Measurements from ENCODE around the gene MIGA1. TPM values are rescaled to one million over a fixed set of nuclear protein-coding genes. Genes with fewer than 3 reads are reported as not detected.
"Not testable (repeated sequence)": the region's sequence is repeated elsewhere in the genome, so short reads cannot be mapped to it uniquely, and the experiment has no call there.

Gene MIGA1
- 9.2 TPM for total RNA-seq
- 3.9 TPM for polyA plus RNA-seq
- long read RNA-seq, donor 1 = 0 reads
- long read RNA-seq, donor 2, partial matches to known transcripts = 188 of 239 reads
- long read RNA-seq, donor 2, other reads (novel, unspliced or antisense) = 51 of 239 reads
- long read RNA-seq, donor 3 = 0 reads
- long read RNA-seq, donor 4, full-length matches to known transcripts = 1 of 1 reads
- long read RNA-seq, donor 4, partial matches to known transcripts = 0 of 1 reads
- long read RNA-seq, donor 4, other reads (novel, unspliced or antisense) = 0 of 1 reads
- long read RNA-seq, donor 5 = 0 reads
- long read RNA-seq, donor 6 = 0 reads
- long read RNA-seq, donor 7, full-length matches to known transcripts = 1 of 1 reads
- long read RNA-seq, donor 7, partial matches to known transcripts = 0 of 1 reads
- long read RNA-seq, donor 7, other reads (novel, unspliced or antisense) = 0 of 1 reads
- long read RNA-seq, donor 8, full-length matches to known transcripts = 2 of 2 reads
- long read RNA-seq, donor 8, partial matches to known transcripts = 0 of 2 reads
- long read RNA-seq, donor 8, other reads (novel, unspliced or antisense) = 0 of 2 reads
- long read RNA-seq, donor 9, full-length matches to known transcripts = 2 of 2 reads
- long read RNA-seq, donor 9, partial matches to known transcripts = 0 of 2 reads
- long read RNA-seq, donor 9, other reads (novel, unspliced or antisense) = 0 of 2 reads
- long read RNA-seq, donor 10 = 0 reads

- under 1% methylated on average over 40 of the region's 40 CpGs for WGBS
- peak; percentile 80 to 97 (median 92) for DNase-seq (ENCODE audit: low read depth in 6 of 9, low spot score in 9 of 9)
- H3K4me1 ChIP-seq (ENCODE audit: control insufficient read depth in 2 of 2, insufficient read depth in 2 of 2, low read length in 2 of 2) = peaks cover 0 to 4% of the 10 kb centered on the region in 2 donors
- H3K27ac ChIP-seq (ENCODE audit: low read depth in 1 of 2, low read length in 1 of 2) = peak within 1 kb of the TSS; percentile 70 to 85
- no peaks in the 10 kb centered on the region for H3K27me3 ChIP-seq (ENCODE audit: control insufficient read depth in 2 of 2, insufficient read depth in 1 of 2, low read length in 1 of 2)
- H3K36me3 ChIP-seq (ENCODE audit: control insufficient read depth in 2 of 2, insufficient read depth in 2 of 2, low read length in 1 of 2) = peaks cover 3 to 6% of the 10 kb centered on the region in 2 donors
- H3K4me3 ChIP-seq (ENCODE audit: low read length in 2 of 2) = peak within 1 kb of the TSS; percentile 80 to 97
- no peaks in the 10 kb centered on the region for H3K9me3 ChIP-seq (ENCODE audit: control insufficient read depth in 2 of 2, insufficient read depth in 1 of 2, low read length in 1 of 2)
These were observed at the start of gene MIGA1 for GRCh38 chr1:77779529-77780281. MIGA1 (plus strand) TSS chr1:77779649; CDS start chr1:77783253, 3,604 bp downstream.

GRCh38 chr1:77732090-77732489 lies 47.4 kb upstream of the MIGA1 start:
- Histone ChIP-seq H3K4me3 (ENCODE audit: low read length in 2 of 2) (no peak overlapping the region), H3K36me3 (ENCODE audit: control insufficient read depth in 2 of 2, insufficient read depth in 2 of 2, low read length in 1 of 2) (peaks cover 12 to 35% of the 10 kb centered on the region in 2 donors), H3K27me3 (ENCODE audit: control insufficient read depth in 2 of 2, insufficient read depth in 1 of 2, low read length in 1 of 2) (no peaks in the 10 kb centered on the region), H3K27ac (ENCODE audit: low read depth in 1 of 2, low read length in 1 of 2) (no peak overlapping the region), H3K4me1 (ENCODE audit: control insufficient read depth in 2 of 2, insufficient read depth in 2 of 2, low read length in 2 of 2) (no peaks in the 10 kb centered on the region), H3K9me3 (ENCODE audit: control insufficient read depth in 2 of 2, insufficient read depth in 1 of 2, low read length in 1 of 2) (no peaks in the 10 kb centered on the region)
- WGBS = 97% methylated on average over 1 of the region's 1 CpG
- no peak for DNase-seq (ENCODE audit: low read depth in 6 of 9, low spot score in 9 of 9)

GRCh38 chr1:77739235-77739634 lies 40.2 kb upstream of the MIGA1 start:
- no peaks in the 10 kb centered on the region for H3K9me3 ChIP-seq (ENCODE audit: control insufficient read depth in 2 of 2, insufficient read depth in 1 of 2, low read length in 1 of 2)
- H3K27me3 ChIP-seq (ENCODE audit: control insufficient read depth in 2 of 2, insufficient read depth in 1 of 2, low read length in 1 of 2) = no peaks in the 10 kb centered on the region
- H3K27ac ChIP-seq (ENCODE audit: low read depth in 1 of 2, low read length in 1 of 2) = no peak overlapping the region
- H3K36me3 ChIP-seq (ENCODE audit: control insufficient read depth in 2 of 2, insufficient read depth in 2 of 2, low read length in 1 of 2) = peaks cover 0 to 24% of the 10 kb centered on the region in 2 donors
- DNase-seq (ENCODE audit: low read depth in 6 of 9, low spot score in 9 of 9) = no peak
- 90% methylated on average over 1 of the region's 1 CpG for WGBS
- H3K4me1 ChIP-seq (ENCODE audit: control insufficient read depth in 2 of 2, insufficient read depth in 2 of 2, low read length in 2 of 2) = no peaks in the 10 kb centered on the region
- H3K4me3 ChIP-seq (ENCODE audit: low read length in 2 of 2) = no peak overlapping the region

GRCh38 chr1:77741316-77741715 lies 38.1 kb upstream of the MIGA1 start:
- H3K9me3 ChIP-seq (ENCODE audit: control insufficient read depth in 2 of 2, insufficient read depth in 1 of 2, low read length in 1 of 2) = no peaks in the 10 kb centered on the region
- no peak overlapping the region for H3K27ac ChIP-seq (ENCODE audit: low read depth in 1 of 2, low read length in 1 of 2)
- 99% methylated on average over 1 of the region's 1 CpG for WGBS
- DNase-seq (ENCODE audit: low read depth in 6 of 9, low spot score in 9 of 9) = no peak
- no peaks in the 10 kb centered on the region for H3K4me1 ChIP-seq (ENCODE audit: control insufficient read depth in 2 of 2, insufficient read depth in 2 of 2, low read length in 2 of 2)
- no peaks in the 10 kb centered on the region for H3K27me3 ChIP-seq (ENCODE audit: control insufficient read depth in 2 of 2, insufficient read depth in 1 of 2, low read length in 1 of 2)
- H3K4me3 ChIP-seq (ENCODE audit: low read length in 2 of 2) = no peak overlapping the region
- peaks cover 3 to 24% of the 10 kb centered on the region in 2 donors for H3K36me3 ChIP-seq (ENCODE audit: control insufficient read depth in 2 of 2, insufficient read depth in 2 of 2, low read length in 1 of 2)

- Histone ChIP-seq H3K27ac (ENCODE audit: low read depth in 1 of 2, low read length in 1 of 2) (no peak overlapping the region), H3K36me3 (ENCODE audit: control insufficient read depth in 2 of 2, insufficient read depth in 2 of 2, low read length in 1 of 2) (peaks cover 3 to 23% of the 10 kb centered on the region in 2 donors), H3K4me1 (ENCODE audit: control insufficient read depth in 2 of 2, insufficient read depth in 2 of 2, low read length in 2 of 2) (no peaks in the 10 kb centered on the region), H3K27me3 (ENCODE audit: control insufficient read depth in 2 of 2, insufficient read depth in 1 of 2, low read length in 1 of 2) (no peaks in the 10 kb centered on the region), H3K9me3 (ENCODE audit: control insufficient read depth in 2 of 2, insufficient read depth in 1 of 2, low read length in 1 of 2) (no peaks in the 10 kb centered on the region), H3K4me3 (ENCODE audit: low read length in 2 of 2) (no peak overlapping the region)
- DNase-seq (ENCODE audit: low read depth in 6 of 9, low spot score in 9 of 9) = no peak
- WGBS = 99% methylated on average over 3 of the region's 3 CpGs
These were observed 37.4 kb upstream of the MIGA1 start for GRCh38 chr1:77742011-77742555.

- Histone ChIP-seq H3K27me3 (ENCODE audit: control insufficient read depth in 2 of 2, insufficient read depth in 1 of 2, low read length in 1 of 2) (no peaks in the 10 kb centered on the region), H3K27ac (ENCODE audit: low read depth in 1 of 2, low read length in 1 of 2) (no peak overlapping the region), H3K4me1 (ENCODE audit: control insufficient read depth in 2 of 2, insufficient read depth in 2 of 2, low read length in 2 of 2) (no peaks in the 10 kb centered on the region), H3K36me3 (ENCODE audit: control insufficient read depth in 2 of 2, insufficient read depth in 2 of 2, low read length in 1 of 2) (peaks cover 3 to 10% of the 10 kb centered on the region in 2 donors), H3K4me3 (ENCODE audit: low read length in 2 of 2) (no peak overlapping the region), H3K9me3 (ENCODE audit: control insufficient read depth in 2 of 2, insufficient read depth in 1 of 2, low read length in 1 of 2) (no peaks in the 10 kb centered on the region)
- WGBS = 99% methylated on average over 7 of the region's 7 CpGs
- DNase-seq (ENCODE audit: low read depth in 6 of 9, low spot score in 9 of 9) = no peak
These were observed 34.9 kb upstream of the MIGA1 start for GRCh38 chr1:77744576-77744975.

GRCh38 chr1:77749489-77749888 lies 30.0 kb upstream of the MIGA1 start:
- 99% methylated on average over 4 of the region's 4 CpGs for WGBS
- H3K27me3 ChIP-seq (ENCODE audit: control insufficient read depth in 2 of 2, insufficient read depth in 1 of 2, low read length in 1 of 2); H3K27ac ChIP-seq (ENCODE audit: low read depth in 1 of 2, low read length in 1 of 2); H3K9me3 ChIP-seq (ENCODE audit: control insufficient read depth in 2 of 2, insufficient read depth in 1 of 2, low read length in 1 of 2); H3K36me3 ChIP-seq (ENCODE audit: control insufficient read depth in 2 of 2, insufficient read depth in 2 of 2, low read length in 1 of 2); H3K4me1 ChIP-seq (ENCODE audit: control insufficient read depth in 2 of 2, insufficient read depth in 2 of 2, low read length in 2 of 2); DNase-seq (ENCODE audit: low read depth in 6 of 9, low spot score in 9 of 9); H3K4me3 ChIP-seq (ENCODE audit: low read length in 2 of 2): not testable (repeated sequence)

- Histone ChIP-seq H3K27ac (ENCODE audit: low read depth in 1 of 2, low read length in 1 of 2) (no peak overlapping the region), H3K27me3 (ENCODE audit: control insufficient read depth in 2 of 2, insufficient read depth in 1 of 2, low read length in 1 of 2) (no peaks in the 10 kb centered on the region), H3K4me3 (ENCODE audit: low read length in 2 of 2) (no peak overlapping the region), H3K4me1 (ENCODE audit: control insufficient read depth in 2 of 2, insufficient read depth in 2 of 2, low read length in 2 of 2) (peaks cover 7 to 10% of the 10 kb centered on the region in 2 donors), H3K9me3 (ENCODE audit: control insufficient read depth in 2 of 2, insufficient read depth in 1 of 2, low read length in 1 of 2) (no peaks in the 10 kb centered on the region), H3K36me3 (ENCODE audit: control insufficient read depth in 2 of 2, insufficient read depth in 2 of 2, low read length in 1 of 2) (no peaks in the 10 kb centered on the region)
- peak in 1 of 9 donors; percentile 14 for DNase-seq (ENCODE audit: low read depth in 6 of 9, low spot score in 9 of 9)
- 5% methylated on average over 1 of the region's 1 CpG for WGBS
These were observed 23.2 kb upstream of the MIGA1 start for GRCh38 chr1:77756052-77756754.
